A549 (cell line): ENCODE data around the gene LRRC72. TPM values are rescaled to one million over a fixed set of nuclear protein-coding genes. Genes with fewer than 3 reads are reported as not detected.

ENCODE experiments used
- ATAC-seq, 2 experiments: fragments of 200-7000 bp in 1 of 2; fragments of >200 bp in 1 of 2; cut with Nextera tagmentation in 1 of 2; cut with Tn5 transposase in 1 of 2; 3 replicates each; pipeline versions ENCODE4 v1.8.0 to v1.9.1; 2018 to 2020; ENCODE audit warnings: mild to moderate bottlenecking in 1 of 2, moderate library complexity in 1 of 2
- CTCF ChIA-PET: fragments of 300-600 bp; sonication (Branson Sonifier 250); formaldehyde crosslinking; extraction: SDS; loops from one replicate; lab custom pipeline; 2021; ENCODE audit warnings: antibody characterized with exemption, inconsistent platforms; lab: Yijun Ruan, JAX
- POLR2A ChIA-PET: fragments of 350-600 bp; formaldehyde crosslinking; extraction: SDS; loops from one replicate; lab custom pipeline; 2021; ENCODE audit warnings: antibody characterized with exemption, inconsistent platforms; lab: Yijun Ruan, JAX
- DNase-seq, 2 experiments: peaks; one replicate each; pipeline versions ENCODE4 v3.0.0 to v3.0.0-alpha.2; 2011 to 2016; ENCODE audit warnings: low read depth in 1 of 2, low spot score in 1 of 2
- FAIRE-seq: peaks from 2 replicates; lab custom pipeline; 2011; peaks lifted over from hg19 to GRCh38; lab: Jason Lieb, UNC
- H3K27ac ChIP-seq, 2 experiments: fragments of >200 bp; sonication (Bioruptor Twin); formaldehyde crosslinking; 3 replicates each; pipeline ENCODE4 v1.5.1; 2016 to 2017
- H3K4me1 ChIP-seq: fragments of >200 bp; sonication (Bioruptor Twin); formaldehyde crosslinking; 3 replicates; pipeline ENCODE4 v1.6.1; 2016
- H3K4me2 ChIP-seq: fragments of >200 bp; sonication (Bioruptor Twin); formaldehyde crosslinking; 3 replicates; pipeline ENCODE4 v1.6.1; 2016
- H3K4me3 ChIP-seq: fragments of >200 bp; sonication (Bioruptor Twin); formaldehyde crosslinking; 3 replicates; pipeline ENCODE4 v1.5.1; 2016
- H3K9me3 ChIP-seq: fragments of >200 bp; sonication (Bioruptor Twin); formaldehyde crosslinking; 3 replicates; pipeline ENCODE4 v1.6.1; 2016
- CHD2 ChIP-seq: fragments of 150-350 bp; IDR thresholded peaks from 2 replicates; pipeline ENCODE4 v1.6.1; 2014; ENCODE audit warnings: low read length; ENCODE audit not compliant: partially characterized antibody
- EP300 ChIP-seq, 2 experiments: fragments of >200 bp; sonication (Bioruptor Twin); formaldehyde crosslinking; IDR thresholded peaks; 2 replicates in 1 of 2; 3 replicates in 1 of 2; pipeline ENCODE4 v1.6.1; 2016 to 2017
- FOSB ChIP-seq: fragments of 250-450 bp; sonication (Bioruptor Pico); IDR thresholded peaks from 2 replicates; pipeline ENCODE4 v1.5.0; 2020; ENCODE audit warnings: mild to moderate bottlenecking, moderate library complexity
- FOSL2 ChIP-seq, 2 experiments: fragments of 450-650 bp in 1 of 2; fragments of >200 bp in 1 of 2; sonication (Bioruptor Twin) in 1 of 2; formaldehyde crosslinking; IDR thresholded peaks; 2 replicates each; pipeline versions ENCODE4 v1.5.0 to v1.6.1; 2016 to 2020; ENCODE audit warnings: mild to moderate bottlenecking in 1 of 2, moderate library complexity in 1 of 2
- FOXS1 ChIP-seq: fragments of 250-450 bp; sonication (Bioruptor Pico); IDR thresholded peaks from 2 replicates; pipeline ENCODE4 v1.5.0; 2020; ENCODE audit warnings: mild to moderate bottlenecking, moderate library complexity
- HDAC2 ChIP-seq: fragments of 200-600 bp; sonication (generic); IDR thresholded peaks from 2 replicates; pipeline ENCODE4 v1.6.1; 2016
- JUN ChIP-seq, 2 experiments: fragments of >200 bp; sonication (Bioruptor Twin); formaldehyde crosslinking; IDR thresholded peaks; 2 replicates in 1 of 2; 3 replicates in 1 of 2; pipeline ENCODE4 v1.6.1; 2016 to 2017
- JUNB ChIP-seq: fragments of >200 bp; sonication (Bioruptor Twin); formaldehyde crosslinking; IDR thresholded peaks from 2 replicates; pipeline ENCODE4 v1.6.1; 2016
- MYC ChIP-seq: IDR thresholded peaks from 2 replicates; pipeline ENCODE4 v1.6.1; 2012; ENCODE audit warnings: mild to moderate bottlenecking, inconsistent platforms, low read length, improper control_type of control experiment, borderline replicate concordance
- NR3C1 ChIP-seq: fragments of >200 bp; sonication (Bioruptor Twin); formaldehyde crosslinking; IDR thresholded peaks from 3 replicates; pipeline ENCODE4 v1.6.1; 2017
- POLR2A ChIP-seq: IDR thresholded peaks from 2 replicates; pipeline ENCODE4 v1.6.1; 2012; ENCODE audit warnings: mild to moderate bottlenecking, low read length
- POLR2AphosphoS2 ChIP-seq: conservative IDR thresholded peaks from 2 replicates; pipeline ENCODE4 v1.6.1; 2012; ENCODE audit warnings: low read length, improper control_type of control experiment, inconsistent platforms
- RNF2 ChIP-seq: fragments of 200-600 bp; sonication (generic); IDR thresholded peaks from 2 replicates; pipeline ENCODE4 v1.6.1; 2016; ENCODE audit warnings: low read depth, mild to moderate bottlenecking, antibody characterized with exemption, moderate library complexity, borderline replicate concordance
- TP53 ChIP-seq: fragments of 250-450 bp; sonication (Bioruptor Pico); IDR thresholded peaks from 2 replicates; pipeline ENCODE4 v1.5.0; 2021; ENCODE audit warnings: mild to moderate bottlenecking, moderate library complexity
- ZSCAN20 ChIP-seq: fragments of 250-450 bp; sonication (Bioruptor Pico); IDR thresholded peaks from 2 replicates; pipeline ENCODE4 v1.8.0; 2022; ENCODE audit warnings: mild to moderate bottlenecking, moderate library complexity
- WGBS: methylation state at CpG from one replicate; pipeline ENCODE4 v1.1.6; 2017; ENCODE audit errors: missing lambda C conversion rate; 5-methylcytosine and 5-hydroxymethylcytosine counted together
- polyA minus RNA-seq: library from RNA; depleted of rRNA, polyadenylated mRNA; stranded (reverse); fragments of >200 nt; gene quantifications from 2 replicates; pipeline ENCODE4 v1.2.3, GENCODE V29; 2011; rRNA and poly(A)+ RNA removed
- polyA plus RNA-seq, 4 experiments: library from polyadenylated mRNA; depleted of rRNA in 3 of 4; stranded (reverse); fragments of >200 nt; fragmentation: RNase III in 1 of 4; extraction: RNeasy Plus Mini Kit Qiagen cat#74134 plus additional on column Dnase treatment in 1 of 4; gene quantifications; 2 replicates in 3 of 4; 3 replicates in 1 of 4; pipeline ENCODE4 v1.2.3, GENCODE V29; 2011 to 2017
- TF ChIP-seq, protein P1 (sequence below): fragments of >200 bp; sonication (Bioruptor Twin); formaldehyde crosslinking; IDR thresholded peaks from 3 replicates; pipeline ENCODE4 v1.5.1; 2016
- TF ChIP-seq, protein P2 (sequence below): IDR thresholded peaks from 2 replicates; pipeline ENCODE4 v1.6.1; 2012
- TF ChIP-seq, protein P3 (sequence below): IDR thresholded peaks from 2 replicates; pipeline ENCODE4 v1.6.1; 2012
- TF ChIP-seq, protein P4 (sequence below): IDR thresholded peaks from 2 replicates; pipeline ENCODE4 v1.6.1; 2012; ENCODE audit warnings: low read depth, borderline replicate concordance

Gene LRRC72
- polyA plus RNA-seq (2011; rRNA removed) (not detected in 2 replicates), polyA plus RNA-seq (2017; fragmentation: RNase III; extraction: RNeasy Plus Mini Kit Qiagen cat#74134 plus additional on column Dnase treatment) (not detected in 3 replicates), polyA minus RNA-seq (not detected in 2 replicates)
- not detected in 2 replicates for polyA plus RNA-seq (2012; cell fraction: cytosol; rRNA removed)
- polyA plus RNA-seq (2012; cell fraction: nucleus; rRNA removed) = not detected in 2 replicates

DNA sequence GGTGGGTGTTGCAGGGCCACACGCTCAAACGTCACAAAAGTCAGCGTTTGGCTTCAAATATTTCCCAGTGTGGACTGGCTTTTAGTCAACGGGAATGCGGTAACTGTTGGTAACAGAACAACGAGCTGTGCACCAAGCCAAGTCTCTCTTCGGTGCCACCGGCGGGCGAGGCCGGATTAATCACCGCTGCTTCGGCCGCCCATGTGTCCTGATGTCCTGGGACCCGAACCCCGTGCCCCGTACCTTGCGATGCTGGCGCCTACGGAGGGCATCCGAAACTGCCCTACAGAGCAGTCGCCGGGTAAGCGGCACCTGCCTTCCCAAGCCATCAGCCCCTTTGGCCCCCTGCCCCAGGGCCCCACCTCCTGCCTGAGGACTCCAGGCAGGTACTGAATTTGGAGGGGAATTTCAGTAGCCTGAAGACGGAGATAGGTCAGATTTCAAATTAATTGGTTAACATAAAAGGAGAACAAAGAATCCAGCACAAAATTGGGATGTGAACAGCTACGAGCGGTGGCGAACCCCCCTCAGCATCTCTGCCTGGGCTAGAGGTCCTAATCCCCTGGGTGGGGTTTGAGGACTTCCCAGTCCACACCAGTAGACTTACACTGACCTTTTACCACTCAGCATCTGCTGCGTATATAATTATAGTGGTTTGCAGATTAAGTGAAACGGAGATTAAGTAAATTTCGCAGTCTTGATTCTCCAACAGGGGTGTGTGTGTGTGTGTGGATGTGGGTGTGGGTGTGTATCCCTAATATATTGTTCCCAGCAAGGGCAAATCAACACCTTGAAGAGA lies at the start of gene LRRC72:
LRRC72 (plus strand) TSS at position 84 of the 799 bp plus-strand sequence; CDS start at position 212, 128 bp downstream.
- POLR2A ChIA-PET = no interaction called here
- no peak for DNase-seq
- ATAC-seq = no peak; a peak in 1 of 6 replicates
- TF ChIP-seq, protein P1, sequence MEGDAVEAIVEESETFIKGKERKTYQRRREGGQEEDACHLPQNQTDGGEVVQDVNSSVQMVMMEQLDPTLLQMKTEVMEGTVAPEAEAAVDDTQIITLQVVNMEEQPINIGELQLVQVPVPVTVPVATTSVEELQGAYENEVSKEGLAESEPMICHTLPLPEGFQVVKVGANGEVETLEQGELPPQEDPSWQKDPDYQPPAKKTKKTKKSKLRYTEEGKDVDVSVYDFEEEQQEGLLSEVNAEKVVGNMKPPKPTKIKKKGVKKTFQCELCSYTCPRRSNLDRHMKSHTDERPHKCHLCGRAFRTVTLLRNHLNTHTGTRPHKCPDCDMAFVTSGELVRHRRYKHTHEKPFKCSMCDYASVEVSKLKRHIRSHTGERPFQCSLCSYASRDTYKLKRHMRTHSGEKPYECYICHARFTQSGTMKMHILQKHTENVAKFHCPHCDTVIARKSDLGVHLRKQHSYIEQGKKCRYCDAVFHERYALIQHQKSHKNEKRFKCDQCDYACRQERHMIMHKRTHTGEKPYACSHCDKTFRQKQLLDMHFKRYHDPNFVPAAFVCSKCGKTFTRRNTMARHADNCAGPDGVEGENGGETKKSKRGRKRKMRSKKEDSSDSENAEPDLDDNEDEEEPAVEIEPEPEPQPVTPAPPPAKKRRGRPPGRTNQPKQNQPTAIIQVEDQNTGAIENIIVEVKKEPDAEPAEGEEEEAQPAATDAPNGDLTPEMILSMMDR = no peak
- TF ChIP-seq FOSB (CRISPR knock-in tag) = no peak
- no peak for TF ChIP-seq HDAC2
- no peak for TF ChIP-seq RNF2
- TF ChIP-seq ZSCAN20 (CRISPR knock-in tag) = no peak
- TF ChIP-seq CHD2 = no peak
- no peak for TF ChIP-seq FOXS1 (CRISPR knock-in tag)
- TF ChIP-seq, protein P2, sequence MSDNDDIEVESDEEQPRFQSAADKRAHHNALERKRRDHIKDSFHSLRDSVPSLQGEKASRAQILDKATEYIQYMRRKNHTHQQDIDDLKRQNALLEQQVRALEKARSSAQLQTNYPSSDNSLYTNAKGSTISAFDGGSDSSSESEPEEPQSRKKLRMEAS = no peak
- TF ChIP-seq POLR2A = no peak
- TF ChIP-seq, protein P3, sequence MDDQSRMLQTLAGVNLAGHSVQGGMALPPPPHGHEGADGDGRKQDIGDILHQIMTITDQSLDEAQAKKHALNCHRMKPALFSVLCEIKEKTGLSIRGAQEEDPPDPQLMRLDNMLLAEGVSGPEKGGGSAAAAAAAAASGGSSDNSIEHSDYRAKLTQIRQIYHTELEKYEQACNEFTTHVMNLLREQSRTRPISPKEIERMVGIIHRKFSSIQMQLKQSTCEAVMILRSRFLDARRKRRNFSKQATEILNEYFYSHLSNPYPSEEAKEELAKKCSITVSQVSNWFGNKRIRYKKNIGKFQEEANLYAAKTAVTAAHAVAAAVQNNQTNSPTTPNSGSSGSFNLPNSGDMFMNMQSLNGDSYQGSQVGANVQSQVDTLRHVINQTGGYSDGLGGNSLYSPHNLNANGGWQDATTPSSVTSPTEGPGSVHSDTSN = no peak
- TF ChIP-seq TP53 (CRISPR knock-in tag) = no peak
- TF ChIP-seq JUN (IDR thresholded peaks at IDR 0.05) = no peak
- no peak for TF ChIP-seq NR3C1
- H3K27ac ChIP-seq = no peak within 1 kb of the TSS
- no peaks in the 10 kb centered on the region for H3K4me1 ChIP-seq
- no peak within 1 kb of the TSS for H3K4me2 ChIP-seq
- 79% methylated on average over 31 of the region's 31 CpGs for WGBS
- no peak for FAIRE-seq
- no peak within 1 kb of the TSS for H3K4me3 ChIP-seq
- no peaks in the 10 kb centered on the region for H3K9me3 ChIP-seq
- CTCF ChIA-PET = interaction anchor here (0.6 to 1.2 kb wide), 2 partner anchors 38 to 637 kb away, joined by 3 read pairs; no protein-coding TSS in a partner anchor

DNA sequence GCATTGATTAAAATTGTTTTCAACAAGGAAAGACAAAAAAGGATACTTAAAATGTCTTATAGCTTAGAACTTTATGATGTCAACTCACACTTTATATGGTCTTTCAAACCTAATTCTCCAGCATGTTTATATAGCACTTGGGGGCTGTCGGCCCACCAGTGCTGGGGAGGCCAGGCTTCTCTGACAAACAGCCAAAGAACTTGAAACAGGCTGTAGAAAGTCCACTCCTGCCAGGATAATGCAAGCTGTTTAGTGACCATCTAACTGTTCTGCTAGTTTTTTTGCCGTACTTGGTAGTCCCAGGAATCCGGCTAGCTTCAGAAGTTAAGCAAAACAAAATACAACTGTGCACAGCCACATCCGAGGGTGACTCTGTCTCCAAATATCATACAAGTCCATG lies 47.5 kb upstream of the LRRC72 start:
- no peak overlapping the region for H3K4me2 ChIP-seq
- peaks cover 4% of the 10 kb centered on the region for H3K4me1 ChIP-seq
- POLR2A ChIA-PET = no interaction called here
- no peak for TF ChIP-seq FOXS1 (CRISPR knock-in tag)
- TF ChIP-seq FOSL2 (IDR thresholded peaks at IDR 0.05) = no peak
- TF ChIP-seq FOSL2 (CRISPR knock-in tag; IDR thresholded peaks at IDR 0.05) = no peak
- TF ChIP-seq, protein P4, sequence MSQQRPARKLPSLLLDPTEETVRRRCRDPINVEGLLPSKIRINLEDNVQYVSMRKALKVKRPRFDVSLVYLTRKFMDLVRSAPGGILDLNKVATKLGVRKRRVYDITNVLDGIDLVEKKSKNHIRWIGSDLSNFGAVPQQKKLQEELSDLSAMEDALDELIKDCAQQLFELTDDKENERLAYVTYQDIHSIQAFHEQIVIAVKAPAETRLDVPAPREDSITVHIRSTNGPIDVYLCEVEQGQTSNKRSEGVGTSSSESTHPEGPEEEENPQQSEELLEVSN = no peak
- no peak for TF ChIP-seq MYC
- no peak for TF ChIP-seq RNF2
- no peak for TF ChIP-seq POLR2AphosphoS2
- no peak for TF ChIP-seq JUNB
- TF ChIP-seq, protein P3 = no peak
- no peak for TF ChIP-seq POLR2A
- TF ChIP-seq EP300 (IDR thresholded peaks at IDR 0.05) = no peak
- CTCF ChIA-PET = interaction anchor here (0.6 to 1.0 kb wide), 2 partner anchors 46 to 330 kb away, joined by 3 read pairs; no protein-coding TSS in a partner anchor
- 74% methylated on average over 4 of the region's 4 CpGs for WGBS
- no peak overlapping the region for H3K4me3 ChIP-seq
- DNase-seq (no peak), ATAC-seq (no peak), FAIRE-seq (no peak)
- H3K9me3 ChIP-seq = no peaks in the 10 kb centered on the region
- no peak overlapping the region for H3K27ac ChIP-seq
